T-helper 22 cell (primary cell): ENCODE results near the gene CHDH.
A peak's percentile ranks its signal among the peaks of the same experiment; 100 is the strongest.

Experiments used
- DNase-seq: peaks from one replicate; pipeline ENCODE4 v3.0.0-alpha.2; 2020; ENCODE audit warnings: low read depth

CHDH gene, protein sequence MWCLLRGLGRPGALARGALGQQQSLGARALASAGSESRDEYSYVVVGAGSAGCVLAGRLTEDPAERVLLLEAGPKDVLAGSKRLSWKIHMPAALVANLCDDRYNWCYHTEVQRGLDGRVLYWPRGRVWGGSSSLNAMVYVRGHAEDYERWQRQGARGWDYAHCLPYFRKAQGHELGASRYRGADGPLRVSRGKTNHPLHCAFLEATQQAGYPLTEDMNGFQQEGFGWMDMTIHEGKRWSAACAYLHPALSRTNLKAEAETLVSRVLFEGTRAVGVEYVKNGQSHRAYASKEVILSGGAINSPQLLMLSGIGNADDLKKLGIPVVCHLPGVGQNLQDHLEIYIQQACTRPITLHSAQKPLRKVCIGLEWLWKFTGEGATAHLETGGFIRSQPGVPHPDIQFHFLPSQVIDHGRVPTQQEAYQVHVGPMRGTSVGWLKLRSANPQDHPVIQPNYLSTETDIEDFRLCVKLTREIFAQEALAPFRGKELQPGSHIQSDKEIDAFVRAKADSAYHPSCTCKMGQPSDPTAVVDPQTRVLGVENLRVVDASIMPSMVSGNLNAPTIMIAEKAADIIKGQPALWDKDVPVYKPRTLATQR

DNA sequence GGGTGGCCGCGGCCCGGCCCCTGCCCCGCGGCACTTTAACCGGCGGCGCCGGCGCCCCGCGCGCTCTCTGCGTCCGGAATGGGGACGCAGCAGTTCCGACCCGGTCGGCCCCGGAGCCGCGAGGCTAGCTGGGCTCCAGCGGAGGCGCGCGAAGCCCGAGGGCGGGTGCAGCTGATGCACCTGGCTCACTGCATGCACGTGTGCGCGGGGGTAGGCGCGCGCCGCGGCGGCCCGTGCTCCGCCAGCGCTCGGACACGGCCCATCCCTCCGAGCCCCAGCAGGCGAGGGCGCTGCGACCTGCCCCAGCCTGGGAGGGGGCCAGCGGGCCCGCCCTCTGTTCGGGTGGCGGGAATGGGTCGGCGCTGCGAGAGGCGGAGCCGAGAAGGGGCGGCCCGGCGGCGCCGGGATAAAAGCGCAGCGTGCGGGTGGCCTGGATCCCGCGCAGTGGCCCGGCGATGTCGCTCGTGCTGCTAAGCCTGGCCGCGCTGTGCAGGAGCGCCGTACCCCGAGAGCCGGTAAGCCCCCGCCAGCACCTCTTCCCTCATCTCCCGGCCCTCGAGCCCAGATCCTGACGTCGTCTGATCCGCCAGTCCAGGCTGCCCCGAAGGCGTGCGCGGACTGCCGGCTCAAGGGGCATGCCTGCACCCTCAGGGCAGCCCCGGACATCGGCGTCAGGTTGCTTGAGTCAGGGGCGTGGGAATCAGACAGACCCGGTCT lies at the start of gene CHDH, which contains the start of gene IL17RB:
CHDH (minus strand) TSS at position 286 of the 717 bp plus-strand sequence. CDS start 22,411 bp downstream, outside the sequence.
IL17RB (plus strand) TSS at position 435 of the 717 bp plus-strand sequence; CDS start at position 456, 21 bp downstream.
- DNase-seq = peak; percentile 18

DNA sequence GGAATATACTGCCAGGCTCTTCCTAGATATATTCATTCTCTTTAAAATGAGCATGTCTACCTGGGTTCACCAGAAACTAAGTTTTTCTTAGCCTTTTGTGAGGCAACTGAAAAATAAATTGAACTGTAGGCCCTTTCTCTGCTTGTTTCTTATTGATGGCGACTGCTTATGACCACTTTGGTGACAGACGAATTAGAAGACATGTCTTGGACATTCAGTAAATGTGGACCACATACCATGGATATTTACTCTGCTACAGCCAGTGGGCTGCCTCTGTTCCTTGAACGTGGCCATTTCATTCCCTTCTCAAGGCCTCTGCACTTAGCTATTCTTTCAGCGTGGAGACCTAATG lies 46.0 kb upstream of the CHDH start:
- no peak for DNase-seq

DNA sequence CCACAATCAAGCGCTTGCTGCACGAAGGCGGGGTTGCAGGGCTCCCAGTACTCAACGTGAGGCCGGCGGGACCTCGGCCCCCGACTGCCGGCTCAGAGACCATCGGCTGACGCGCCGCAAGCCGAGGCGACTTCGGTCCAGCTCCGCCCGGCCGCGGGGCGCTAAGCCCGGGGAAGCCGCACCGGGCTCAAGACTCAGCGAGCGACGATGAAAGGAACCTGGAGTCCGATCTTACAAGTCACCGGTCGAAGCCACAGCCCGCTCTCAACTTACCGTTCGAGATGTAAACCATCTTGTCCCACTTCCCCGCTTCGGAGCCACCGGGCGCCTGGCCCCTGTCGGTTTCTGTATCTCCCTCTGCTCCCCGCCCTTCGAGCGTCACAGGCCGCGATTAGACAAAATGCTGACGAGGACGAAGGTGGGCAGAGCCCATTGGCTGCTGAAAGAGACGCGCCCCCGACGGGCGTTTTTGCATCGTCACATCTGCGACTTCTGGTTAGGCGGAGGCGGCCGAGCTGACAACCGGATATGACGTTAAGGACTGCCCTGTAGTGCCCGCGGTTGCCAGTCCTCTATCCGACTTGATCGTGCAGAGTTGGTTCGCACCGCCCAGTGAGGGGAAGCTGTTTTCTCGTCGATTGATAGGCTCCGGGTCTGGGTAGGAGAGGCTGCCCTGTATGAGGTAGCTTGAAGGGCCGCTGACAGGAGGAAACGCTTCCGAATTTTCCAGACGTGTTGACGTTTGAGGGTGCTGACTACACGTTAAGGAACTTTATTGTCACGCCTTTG lies 45.5 kb upstream of the CHDH start, which contains the start of gene SELENOK:
SELENOK (minus strand) TSS at position 363 of the 789 bp plus-strand sequence.
- peak; percentile 96 for DNase-seq

DNA sequence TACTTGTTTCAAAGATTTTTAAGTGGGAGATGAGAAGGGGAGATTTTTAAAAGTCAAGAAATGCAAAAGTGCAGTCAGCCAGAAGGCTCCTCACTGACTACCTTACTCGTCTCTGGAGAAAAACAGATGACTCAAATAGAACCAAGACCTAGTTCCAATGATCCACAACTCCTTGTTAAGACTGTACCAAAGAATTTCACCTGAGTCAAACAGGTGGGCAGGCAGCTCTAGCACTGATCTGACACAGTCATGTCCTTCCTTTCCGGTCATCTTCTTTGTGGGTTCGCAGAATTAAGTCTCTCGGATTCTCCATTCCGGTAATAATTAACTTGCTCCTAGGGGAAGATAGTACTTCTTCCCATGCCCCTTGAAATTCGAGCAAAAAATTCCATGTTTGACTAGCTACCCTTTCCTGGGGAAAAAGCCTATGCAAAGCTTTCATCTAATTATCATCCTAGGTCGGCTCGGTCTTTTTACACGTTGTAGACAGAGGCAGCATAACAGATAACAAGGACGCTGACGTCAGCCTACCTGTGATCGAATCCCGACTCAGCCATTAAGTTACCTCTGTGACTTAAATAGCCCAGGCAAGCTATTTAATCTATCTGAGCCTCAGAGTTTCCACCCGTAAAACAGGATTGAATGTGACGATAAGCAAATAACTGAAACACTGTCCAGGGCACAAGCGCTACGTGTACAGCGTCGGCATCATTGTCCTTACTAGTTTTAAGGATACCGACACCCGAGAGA lies 44.7 kb upstream of the CHDH start:
- peak; percentile 51 for DNase-seq

DNA sequence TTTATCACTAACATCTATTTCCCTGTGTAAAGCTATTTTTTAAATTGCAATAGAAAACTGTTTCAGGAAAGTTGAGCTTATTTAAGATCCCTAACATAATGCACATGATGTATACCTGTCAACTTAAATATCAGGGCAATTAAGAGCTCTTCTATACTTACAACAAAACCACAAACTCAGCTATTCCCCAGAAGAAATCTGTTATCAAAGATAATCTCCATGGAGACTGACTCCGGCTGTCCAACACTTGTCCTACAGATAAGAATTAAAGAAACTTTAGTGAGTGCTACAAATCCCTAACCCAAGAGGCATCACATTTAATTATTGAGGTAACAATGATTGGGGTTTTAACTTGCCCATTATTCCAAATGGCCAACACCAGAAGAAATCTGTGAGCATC lies 42.0 kb upstream of the CHDH start:
- DNase-seq = no peak

DNA sequence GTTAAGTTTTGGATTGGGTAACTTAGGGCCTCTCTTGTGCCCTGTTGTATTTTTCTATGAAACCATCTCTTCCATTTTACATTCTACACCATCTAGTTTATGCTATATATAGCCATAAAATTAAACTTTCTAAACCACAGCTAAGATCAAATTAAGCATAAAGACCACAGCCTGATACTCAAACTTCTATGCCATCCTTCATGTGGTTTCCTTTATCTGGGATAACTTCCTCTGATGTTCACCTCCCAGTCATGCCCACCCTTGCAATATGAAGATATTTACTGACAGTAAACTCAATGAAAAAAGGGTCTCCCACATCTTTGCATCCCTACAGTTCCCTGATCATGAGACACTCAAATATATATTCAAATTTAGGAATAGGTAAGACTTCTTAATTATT lies 41.2 kb upstream of the CHDH start:
- no peak for DNase-seq

DNA sequence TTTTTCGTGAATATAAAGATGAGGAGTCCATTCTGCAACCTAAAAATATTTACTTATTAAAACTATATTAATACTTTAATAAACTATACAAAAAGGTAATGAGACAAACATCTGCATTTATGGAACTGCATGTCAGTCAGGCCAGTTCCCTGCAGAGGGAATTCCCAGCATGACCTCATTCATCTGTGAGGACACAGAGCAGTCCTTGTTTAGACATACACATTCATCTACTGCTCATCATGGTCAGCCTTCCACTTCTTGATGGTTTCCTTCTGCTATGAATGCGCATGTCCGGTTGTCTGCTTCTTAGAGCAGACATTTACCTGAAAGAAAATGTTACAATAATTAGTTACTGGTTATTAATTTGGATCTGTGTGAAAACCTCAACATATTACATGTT lies 39.0 kb upstream of the CHDH start:
- DNase-seq = no peak

DNA sequence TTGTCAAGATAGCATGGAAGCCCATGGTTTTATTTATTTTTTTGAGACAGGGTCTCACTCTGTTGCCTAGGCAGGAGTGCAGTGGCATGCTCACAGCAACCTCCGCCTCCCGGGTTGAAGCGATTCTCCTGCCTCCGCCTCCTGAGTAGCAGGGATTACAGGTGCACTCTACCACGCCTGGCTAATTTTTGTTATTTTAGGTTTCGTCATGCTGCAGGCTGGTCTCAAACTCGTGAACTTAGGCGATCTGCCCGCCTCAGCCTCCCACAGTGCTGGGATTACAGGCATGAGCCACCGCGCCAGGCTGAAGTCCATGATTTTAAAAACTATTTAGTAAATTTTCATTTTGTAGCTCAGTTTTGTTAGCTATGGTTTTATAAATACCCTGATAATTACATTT lies 38.4 kb upstream of the CHDH start:
- DNase-seq = no peak

DNA sequence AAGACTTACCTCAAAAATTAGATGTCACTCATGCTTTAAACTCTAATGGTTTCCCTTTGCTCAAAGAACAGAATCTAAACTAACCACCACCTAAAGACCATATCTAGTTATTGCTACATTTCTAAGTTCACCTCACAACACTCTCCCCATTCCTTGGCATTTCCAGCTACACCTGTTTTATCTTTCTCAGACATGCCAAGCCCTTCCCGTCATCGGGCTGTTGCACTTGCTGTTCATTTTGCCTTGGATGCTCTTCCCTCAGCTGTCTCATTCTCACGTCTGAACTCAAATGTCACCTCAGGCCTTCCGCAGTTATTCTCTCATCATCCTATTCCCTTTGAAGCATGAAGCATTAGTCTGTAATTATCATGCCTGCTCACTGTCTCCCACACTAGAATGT lies 36.8 kb upstream of the CHDH start:
- DNase-seq = no peak

DNA sequence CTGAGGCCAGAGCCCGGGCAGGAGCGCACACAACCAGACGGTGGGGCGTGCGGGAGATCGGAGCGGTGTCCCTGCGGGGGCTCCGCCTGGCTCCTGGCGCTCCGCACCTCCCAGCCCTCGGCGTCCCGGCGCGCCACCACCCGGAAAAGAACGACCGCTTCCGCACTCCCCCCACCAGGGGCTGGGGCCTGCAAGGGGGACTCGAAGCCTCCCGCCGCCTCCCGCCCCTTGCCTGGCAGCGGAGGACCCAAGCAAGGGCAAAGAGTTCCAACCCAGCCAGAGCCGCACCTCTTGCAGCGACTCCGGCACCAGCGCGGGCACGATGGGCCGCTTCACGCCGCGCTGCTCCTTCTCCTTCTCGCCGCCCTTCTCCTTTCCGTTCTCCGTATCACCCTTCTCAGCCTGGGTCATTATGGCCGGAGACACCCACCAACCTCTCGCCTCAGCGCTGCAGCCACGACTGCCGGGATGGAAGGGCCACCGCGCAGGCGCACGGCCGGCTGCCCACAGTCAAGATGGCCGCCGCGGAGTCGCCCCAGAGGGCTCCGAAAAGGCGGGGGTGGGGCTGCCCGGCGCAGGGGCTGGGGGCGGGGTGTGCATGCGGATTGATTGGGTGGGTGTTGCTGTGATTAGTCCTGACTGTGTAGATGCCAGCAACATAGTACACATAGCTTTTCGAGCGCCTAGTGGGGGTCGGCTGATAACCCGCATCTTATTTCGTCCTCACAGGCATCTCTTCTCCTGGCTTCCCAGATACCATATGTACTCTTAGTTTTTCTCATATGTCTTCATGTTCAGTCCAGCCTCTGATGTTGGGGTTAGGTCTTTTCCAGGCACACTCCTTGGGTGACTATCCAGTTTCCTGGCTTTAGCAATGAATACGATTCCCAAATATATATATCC lies 35.7 kb upstream of the CHDH start, which contains the start of gene ACTR8:
ACTR8 (minus strand) TSS at position 462 of the 903 bp plus-strand sequence; CDS start at position 411, 51 bp downstream.
- DNase-seq = peak; percentile 76

DNA sequence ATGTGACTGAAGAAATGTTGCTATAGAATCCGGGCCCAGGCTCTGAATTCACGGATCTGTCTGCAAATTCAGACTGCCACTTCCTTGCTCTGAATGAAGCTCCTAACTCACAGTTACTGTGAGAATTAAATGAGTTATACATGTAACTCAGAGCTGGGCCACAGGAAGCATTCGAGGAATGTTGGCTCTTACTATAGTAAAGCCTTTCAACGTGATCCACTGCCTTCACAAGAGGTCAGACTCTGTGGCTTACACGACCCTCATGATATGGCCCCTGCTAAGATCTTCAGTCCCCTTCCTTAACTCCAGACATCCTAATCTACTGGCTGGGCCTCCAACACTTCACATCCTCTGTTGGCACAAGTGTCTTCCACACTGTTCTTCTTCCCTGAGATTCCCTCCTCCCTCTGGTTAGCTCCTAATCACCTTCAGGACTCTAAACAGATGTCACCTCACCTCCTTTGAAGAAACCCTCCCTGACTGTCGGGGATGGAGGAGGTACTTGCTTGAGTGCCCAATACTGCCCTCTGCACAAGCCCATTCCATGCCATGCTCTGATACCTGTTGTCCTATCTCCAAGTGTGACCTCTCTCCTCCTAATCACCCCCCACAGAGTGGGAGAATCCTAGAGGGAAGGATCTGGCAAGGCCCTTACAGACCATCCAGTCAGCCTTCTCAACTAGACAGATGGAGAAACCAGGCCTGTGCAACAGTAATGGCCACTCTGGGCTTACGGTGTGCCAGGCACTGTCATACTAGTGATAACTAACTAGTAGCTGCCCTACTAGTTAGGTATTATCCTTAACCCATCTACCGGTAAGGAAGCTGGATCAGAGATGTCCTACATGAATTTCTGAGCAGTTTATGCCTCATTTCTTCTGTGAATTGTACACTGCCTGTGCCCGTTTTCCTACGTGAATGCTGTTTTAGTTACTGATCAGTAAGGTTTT lies 34.5 kb upstream of the CHDH start:
- no peak for DNase-seq

DNA sequence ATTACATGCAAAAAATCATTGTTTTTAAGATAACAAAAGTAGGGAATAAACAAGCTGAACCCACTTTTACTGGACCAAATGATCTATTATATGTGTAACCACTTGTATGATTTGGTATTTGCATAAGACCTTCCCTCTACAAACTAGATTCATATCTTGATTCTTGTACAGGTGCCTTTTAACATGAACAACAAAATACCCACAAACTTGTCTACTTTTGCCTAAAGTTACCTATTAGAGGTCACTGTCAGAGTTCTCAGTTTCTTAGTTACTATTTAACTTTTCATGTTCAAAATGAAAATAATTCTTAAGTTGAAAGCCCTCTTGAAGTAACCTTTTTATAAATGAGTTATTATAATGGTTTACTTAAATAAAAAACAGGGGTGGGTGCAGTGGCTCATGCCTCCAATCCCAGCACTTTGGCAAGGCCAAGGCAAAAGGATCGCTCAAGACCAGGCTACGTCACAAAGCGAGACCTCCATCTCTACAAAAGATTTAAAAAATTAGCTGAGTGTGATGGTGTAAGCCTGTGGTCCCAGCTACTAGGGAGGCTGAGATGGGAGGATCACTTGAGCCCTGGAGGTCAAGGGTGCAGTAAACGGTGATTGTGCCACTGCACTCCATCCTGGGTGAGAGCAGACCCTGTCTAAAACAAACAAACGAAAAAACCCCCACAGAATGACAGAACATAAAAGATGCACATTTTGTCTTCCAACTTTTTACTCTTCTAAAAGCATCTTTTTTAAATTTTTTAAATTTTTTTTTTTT lies 19.7 kb upstream of the CHDH start:
- no peak for DNase-seq

DNA sequence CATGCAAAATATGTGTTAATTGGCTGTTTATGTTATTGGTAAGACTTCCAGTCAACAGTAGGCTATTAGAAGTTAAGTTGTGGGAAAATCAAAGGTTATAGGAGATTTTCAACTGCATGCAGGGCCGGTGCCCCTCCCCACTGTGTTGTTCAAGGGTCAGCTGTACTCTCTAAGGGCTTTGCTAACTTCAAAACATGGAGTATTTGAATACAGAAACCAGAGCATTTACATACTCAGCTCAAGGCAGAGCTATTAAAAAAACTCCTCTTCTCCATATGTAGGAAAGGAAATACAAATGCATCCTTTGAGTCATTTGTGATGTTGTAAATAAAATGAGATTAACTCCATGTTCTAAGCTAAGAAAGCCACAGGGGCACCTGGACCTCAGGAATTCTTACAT lies 16.9 kb upstream of the CHDH start:
- DNase-seq = no peak

DNA sequence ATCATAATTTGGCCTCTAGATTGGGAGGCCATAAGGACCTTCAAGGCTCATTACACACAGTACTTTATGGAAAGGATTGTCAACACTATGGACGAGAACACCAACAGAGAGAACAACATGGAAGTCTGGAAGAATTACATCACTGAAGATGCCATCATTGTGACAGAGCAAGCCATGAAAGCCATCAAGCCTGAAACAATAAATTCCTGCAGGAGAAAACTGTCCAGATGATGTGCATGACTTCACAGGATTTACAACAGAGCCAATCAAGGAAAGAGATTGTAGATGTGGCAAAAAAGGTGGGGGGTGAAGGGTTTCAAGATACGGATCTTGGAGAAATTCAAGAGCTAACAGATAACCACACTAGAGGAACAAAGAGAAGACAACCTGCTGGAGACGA lies 16.0 kb upstream of the CHDH start:
- DNase-seq = no peak

DNA sequence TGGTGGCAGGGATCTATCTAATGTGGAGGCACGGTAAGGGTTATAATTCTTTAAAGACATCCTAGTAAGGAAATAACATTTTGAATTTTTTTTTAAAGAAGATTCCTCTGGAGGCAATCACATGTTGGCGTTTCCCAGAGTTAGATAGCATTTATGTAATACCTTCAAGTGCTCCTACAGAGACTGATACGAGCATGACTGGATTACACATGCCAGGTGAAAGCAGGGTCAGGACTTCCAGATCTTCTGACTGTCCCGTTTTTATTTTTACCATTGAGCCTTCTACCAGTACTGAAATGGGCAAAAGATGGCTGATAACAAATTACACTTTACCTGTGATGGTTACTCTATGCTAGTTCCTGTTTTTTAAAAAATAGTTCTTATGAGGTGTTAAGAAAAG lies 14.0 kb upstream of the CHDH start:
- DNase-seq = no peak

DNA sequence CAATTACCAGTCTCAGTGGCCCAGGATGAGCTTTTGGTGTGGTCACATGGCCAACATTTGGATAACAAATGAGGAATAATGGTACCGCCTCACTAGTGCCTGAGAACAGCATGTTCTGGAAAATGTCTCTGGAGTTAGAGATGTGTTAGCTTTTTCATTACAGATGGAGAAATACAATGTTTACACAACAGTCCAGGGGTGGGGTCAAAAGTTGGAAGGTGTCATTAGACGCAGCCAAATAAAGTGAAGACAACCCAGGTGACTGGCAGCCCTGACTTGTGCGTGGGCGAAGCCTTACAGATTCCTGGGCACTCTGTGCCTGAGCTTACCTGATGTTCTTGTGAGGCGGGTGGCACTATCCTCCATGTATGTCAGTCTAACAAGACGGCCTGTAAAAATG lies 13.0 kb upstream of the CHDH start:
- DNase-seq = no peak

DNA sequence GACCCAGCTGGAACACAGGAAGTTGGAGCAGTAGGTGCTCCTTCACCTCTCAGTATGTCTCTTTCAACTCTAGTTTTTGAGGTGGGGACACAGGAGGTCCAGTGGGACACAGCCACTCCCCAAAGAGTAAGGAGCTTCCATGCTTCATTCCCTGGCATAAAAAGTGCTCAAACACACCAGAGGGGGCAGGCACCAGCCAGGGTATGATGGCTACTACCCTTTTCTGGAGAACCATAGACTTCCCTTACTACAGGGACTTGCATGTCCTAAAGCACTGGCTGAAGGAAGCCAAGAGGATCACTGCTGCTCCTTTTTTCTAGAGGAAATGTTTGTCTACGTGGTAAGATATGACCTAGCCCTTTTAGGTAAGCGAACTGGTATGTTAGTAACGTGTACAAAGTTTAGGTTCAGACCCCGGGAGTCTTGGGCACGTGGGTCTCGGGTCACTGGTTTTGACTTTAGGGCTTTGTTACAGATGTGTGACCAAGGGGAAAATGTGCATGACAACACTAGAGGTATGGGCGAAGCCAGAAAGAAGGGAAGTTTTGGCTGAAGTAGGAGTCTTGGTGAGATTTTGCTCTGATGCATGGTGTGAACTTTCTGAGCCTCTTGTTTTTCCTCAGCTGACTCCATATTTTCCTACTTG lies 12.0 kb upstream of the CHDH start:
- no peak for DNase-seq

DNA sequence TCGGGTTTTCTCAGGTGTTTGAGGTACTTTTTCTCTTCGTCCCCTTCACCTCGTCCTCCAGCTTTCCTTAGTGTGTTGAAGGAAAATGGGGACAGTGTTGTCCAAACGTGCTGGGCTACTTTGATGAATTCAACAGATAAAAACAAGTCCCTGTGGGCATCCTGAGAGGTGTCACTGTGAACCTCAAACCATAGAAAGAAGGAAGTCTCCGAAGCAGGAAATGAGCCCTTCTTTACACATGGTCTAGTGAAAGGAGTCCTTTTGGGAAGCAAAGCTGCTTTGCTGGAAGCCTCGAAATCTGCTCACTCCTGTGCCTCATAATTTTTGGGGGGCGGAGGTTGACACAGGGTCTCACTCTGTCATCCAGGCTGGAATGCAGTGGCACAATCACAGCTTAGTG lies 10.7 kb upstream of the CHDH start:
- DNase-seq = no peak
